Activated CD4-positive, alpha-beta T cell treated with anti-CD3 and anti-CD28 coated beads, Interleukin-2, amount 50 U/mL, for 4 hours (primary cell): ENCODE measurements around the gene ZNF691.
"Not testable (repeated sequence)": the region's sequence is repeated elsewhere in the genome, so short reads cannot be mapped to it uniquely, and the experiment has no call there.

Experiments used
- DNase-seq, 2 experiments: peaks; one replicate each; pipeline ENCODE4 v3.0.0-alpha.2; 2020

ZNF691 gene, protein sequence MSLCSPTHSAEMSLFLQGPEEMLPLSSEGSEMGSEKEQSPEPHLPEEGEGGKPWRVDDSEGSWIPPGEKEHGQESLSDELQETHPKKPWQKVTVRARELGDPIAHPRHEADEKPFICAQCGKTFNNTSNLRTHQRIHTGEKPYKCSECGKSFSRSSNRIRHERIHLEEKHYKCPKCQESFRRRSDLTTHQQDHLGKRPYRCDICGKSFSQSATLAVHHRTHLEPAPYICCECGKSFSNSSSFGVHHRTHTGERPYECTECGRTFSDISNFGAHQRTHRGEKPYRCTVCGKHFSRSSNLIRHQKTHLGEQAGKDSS

DNA sequence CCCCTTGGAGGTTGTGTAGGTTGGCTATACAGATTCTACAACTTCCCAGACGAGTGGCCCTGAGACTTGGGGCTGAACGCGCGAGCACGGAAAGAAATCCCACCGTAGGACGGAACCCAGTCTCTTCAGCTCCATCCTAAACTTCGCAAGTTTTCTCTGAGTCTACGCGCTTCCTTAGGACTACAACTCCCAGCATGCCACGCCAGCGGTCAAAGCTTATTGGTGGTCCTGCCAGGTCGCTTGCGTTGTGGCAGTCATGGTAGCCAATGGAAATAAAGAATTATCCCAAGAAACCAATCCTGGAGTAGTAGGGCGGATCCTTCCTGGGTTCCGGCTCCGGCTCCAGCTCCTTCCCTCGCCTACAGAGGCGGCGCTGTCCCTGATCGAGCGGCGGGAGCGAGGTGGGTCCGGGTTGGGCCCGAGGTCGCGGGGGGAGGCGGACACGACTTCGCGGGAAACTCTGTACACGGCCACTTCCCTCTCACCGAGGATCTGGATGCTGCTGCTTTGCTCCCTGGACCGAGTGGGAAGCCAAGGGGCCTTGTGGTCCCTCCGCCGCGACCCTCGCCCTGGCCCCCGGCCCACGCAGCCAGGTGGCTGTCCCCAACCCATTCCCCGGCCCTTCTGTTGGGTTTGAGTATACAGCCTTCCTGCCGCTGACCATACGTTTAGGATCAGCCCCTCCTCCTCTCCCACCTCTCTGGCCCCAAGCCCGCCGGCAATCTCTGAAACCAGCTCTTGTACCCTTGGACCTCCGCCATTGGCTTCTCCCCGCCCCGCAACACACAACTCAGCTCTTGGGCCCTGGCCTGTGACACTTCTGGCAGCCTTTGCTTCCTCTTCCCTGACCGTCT lies at the start of gene ZNF691:
Gene ZNF691, plus strand, starts transcription at position 357 of the 854 bp plus-strand sequence. CDS start 3,046 bp downstream, outside the sequence.
- DNase-seq = peak; percentile 86

DNA sequence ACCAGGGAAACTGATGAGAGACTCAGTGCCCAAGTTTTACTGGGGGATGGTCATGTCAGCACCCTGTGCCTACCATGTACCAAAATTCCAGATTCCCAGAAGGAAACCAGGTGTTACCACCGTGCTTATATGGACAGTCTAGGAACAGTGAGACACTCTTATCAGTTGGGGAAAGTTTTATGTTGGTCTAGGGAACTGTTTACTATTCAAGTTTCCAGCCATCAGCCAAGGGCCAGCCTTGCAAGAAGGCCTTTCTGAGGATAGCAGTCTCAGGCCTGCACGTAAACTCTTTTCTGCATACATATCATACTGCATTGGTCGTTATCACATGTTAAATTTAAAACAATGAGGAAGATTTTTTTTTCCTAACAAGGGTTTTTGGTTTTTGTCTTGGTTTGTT lies 49.0 kb upstream of the ZNF691 start:
- no peak for DNase-seq

DNA sequence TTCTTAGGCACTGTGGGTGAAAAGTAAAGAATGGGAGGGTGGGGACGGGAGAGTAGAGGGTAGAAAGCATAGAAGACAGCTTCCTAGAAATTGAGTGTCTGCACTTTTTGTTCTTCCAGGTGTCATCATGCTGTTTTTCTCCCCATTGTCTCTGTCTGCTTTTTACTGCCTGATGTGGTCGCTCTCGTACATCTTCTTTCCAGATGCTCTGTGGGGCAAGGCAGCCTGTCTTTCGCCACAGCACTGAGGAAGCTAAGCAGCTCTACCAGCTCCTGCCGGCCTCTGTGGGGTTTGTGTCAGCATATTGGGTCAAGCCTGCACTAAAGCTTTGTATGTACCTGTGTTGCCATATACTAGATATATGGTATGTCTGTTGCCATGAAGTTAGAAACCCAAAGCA lies 48.4 kb upstream of the ZNF691 start:
- DNase-seq = no peak

DNA sequence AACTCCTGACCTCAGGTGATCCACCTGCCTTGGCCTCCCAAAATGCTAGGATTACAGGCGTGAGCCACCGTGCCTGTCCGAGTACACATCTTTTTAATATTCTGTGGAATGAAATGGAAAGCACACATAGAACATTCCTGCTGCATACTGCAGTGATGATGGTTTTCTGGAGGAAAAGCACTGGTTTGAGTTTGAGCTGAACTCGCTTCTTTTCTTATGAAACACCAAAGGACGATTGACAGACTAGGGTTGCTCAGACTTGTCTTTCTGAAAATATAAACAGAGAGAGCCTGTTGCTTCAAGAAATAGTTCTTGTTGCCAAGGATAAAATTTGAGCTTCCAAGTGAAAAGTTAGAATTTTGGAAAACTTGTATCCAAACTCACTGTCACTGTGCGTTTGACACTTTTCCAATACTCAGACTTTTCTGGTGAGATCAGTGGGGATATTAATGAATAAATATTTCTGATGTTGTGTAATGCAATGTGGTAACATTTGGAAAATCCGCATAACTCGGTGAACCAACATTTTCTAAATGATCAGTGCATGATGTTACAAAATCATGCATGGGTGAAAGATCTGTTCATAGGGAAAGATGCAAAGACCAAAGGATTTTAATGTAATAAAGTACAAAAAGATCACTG lies 44.5 kb upstream of the ZNF691 start:
- no peak for DNase-seq

DNA sequence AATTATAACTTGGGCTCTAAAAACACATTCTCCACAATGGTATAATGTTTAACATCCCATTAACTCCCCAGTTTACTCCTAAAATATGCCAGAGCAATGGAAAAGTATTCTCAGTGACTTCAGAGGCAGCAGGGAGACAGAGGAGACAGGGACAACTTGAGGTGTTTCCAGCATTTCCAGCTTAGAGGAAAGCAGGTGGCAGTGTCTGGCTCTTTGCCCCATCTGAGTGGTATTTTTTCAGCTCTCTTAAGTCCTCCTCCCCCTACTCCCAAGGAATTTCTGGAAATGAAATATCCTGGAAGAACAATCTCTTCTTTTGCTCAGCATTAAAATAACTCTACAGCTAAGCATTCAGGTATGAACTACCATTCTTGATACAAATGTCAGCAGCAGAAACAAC lies 40.2 kb upstream of the ZNF691 start:
- no peak for DNase-seq

DNA sequence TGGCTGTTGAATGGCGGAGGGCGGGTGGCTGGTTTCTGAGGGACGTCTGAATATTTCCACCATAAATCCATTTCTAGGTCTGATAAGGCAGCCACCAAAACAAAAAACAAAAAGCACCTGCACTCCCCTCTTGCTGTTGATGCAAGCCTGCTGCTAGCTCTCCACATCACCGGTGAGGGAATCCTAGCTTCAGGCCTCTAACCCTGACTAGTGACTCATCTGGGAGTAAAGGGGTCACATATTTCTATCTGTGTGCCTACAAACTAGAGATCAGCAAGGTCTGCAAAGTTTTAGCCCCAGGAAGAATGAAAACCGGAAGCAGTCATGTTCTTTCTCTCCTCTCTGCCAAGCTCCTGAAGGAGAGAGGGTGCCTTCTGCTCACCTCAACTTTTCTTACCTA lies 39.8 kb upstream of the ZNF691 start:
- no peak for DNase-seq

DNA sequence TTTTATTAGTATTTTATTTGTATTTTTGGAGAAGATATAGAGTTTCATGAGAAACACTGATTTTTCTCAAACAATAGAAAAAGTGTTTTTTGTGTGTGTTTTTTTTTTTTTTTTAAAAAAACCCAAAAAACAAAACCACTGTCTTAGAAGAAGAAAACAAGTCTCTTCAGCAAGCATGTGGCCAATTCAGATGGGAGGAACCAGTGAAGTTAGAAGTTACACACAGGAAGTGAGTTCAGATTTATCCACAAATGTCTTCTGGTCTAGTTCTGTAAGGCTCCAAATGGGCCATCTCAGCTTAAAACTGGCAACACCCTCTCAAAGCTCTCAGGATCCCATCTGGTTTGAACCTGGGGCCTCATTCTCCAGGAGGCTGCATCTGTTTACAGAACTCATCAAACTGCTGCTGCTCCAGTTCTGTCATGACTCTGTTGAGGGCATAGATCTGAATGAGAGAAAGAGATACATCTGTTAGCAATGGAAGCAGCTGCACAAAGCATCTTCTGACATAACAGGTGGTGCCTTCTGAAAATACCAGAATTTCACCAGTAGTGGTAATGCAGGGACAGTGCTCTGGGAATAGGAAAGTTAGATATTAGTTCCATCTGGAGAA lies 39.3 kb upstream of the ZNF691 start:
- DNase-seq = no peak

DNA sequence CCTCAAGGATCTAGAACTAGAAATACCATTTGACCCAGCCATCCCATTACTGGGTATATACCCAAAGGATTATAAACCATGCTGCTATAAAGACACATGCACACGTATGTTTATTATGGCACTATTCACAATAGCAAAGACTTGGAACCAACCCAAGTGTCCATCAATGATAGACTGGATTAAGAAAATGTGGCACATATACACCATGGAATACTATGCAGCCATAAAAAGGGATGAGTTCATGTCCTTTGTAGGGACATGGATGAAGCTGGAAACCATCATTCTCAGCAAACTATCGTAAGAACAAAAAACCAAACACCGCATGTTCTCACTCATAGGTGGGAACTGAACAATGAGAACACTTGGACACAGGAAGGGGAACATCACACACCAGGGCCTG lies 31.6 kb upstream of the ZNF691 start:
- DNase-seq = not testable (repeated sequence)

DNA sequence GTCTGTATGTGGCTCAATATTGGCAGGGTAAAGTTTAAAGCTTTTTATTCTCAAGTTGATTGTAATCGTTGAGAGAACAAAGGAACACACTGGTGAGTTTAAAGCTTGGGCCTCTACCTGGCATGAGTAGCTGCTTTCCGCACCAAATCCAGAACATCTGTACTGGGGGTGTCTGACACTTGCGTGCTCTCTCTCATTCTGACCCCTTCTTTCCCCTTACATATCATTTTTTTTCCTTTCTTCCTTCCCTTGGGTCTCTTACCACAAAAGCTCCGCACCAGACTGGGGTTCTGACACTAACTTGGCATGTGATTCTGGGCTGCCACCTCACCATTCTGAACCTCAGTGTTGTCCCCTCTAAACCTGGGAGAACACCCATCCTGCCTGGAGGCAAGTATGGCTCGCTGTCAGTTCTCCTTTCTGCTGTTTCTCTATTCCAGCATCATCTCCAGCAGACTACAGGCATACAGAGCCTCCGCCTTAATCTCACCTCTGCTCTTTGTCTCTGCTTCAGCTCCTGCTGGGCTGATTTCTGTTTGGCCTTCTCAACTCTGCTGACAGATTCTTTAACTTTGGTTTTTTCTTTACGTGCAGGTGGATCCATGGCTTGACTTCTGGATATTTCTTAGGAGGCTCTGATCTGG lies 30.4 kb upstream of the ZNF691 start:
- DNase-seq = no peak

DNA sequence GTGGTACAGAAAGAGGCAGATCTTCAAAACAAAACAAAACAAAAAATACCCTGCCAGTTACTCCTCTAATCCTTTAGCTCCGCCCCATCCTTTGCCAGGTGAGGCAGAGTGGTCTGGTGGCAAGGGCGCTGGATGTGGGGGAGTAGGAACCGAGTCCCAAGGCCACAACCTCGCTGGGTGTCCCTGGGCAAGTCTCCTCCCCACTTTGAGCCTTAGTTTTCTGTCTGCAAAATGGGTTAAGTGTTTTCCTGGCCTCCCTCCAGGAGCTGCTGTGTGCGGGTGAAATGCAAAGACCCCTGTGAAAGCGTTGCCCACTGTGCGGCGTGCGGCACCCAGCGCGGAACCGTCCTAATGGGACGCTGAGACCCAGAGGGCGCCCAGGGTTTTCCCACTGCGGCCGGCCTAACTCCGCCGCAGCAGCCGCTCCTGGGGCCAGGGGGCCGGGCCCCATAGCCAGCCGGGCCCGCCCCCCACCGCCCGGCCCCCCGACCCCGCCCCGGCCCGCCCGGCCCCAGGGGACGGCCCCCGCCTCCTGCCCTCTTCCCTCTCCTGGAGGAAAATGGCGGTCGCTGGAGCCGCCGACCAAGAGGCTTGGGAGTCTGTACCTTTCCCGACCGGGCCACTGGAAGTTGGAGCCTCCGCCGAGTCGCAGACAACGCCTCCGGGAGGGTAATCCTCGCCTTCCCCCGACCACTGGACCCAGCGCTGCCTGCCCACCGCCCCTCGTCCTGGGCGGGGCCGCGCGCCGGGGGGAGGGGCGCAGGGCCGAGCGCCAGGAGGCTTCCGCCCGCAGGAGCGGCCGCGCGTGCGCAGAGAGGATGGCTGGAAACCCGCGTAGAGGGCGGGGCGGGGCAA lies 29.6 kb upstream of the ZNF691 start, which contains the start of the genes ERMAP and SVBP:
Gene ERMAP, plus strand, starts transcription at position 538 of the 855 bp plus-strand sequence. CDS start 13,327 bp downstream, outside the sequence.
Gene SVBP, minus strand, starts transcription at position 813 of the 855 bp plus-strand sequence. CDS start 853 bp downstream, outside the sequence.
- DNase-seq = peak; percentile 94

DNA sequence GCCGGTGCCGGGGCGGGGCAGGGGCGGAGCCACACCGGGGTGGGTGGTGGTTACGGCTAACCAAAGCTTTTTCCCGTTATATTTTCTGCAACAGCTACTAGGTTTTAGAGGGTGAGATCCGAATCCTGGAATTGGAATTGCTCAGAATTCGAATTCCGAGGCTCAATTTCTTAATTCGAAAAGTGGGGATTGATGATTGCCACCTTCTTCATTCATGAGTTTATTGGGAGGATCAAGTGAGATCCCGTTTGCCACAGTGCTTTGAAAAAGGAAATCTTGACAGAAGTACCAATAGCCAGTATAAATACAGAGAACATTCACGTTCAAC lies 29.0 kb upstream of the ZNF691 start:
- DNase-seq = no peak

DNA sequence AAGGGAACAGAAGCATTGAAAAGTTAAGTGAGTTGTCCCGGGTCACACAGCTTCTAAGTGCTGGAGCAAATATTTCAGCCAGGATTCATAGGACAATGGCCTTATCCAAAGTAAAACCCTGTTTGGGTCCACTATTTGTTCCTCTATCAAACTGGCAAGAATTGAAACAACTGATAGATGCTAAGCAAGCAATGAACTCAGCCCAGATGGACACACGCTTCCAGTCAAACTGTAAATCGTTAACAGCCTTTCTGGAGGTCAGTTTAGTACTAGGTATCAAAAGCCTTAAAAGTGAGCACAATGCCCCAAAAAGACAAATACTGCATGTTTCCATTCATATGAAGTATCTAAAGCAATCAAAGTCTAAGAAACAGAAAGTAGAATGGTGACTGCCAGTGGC lies 28.4 kb upstream of the ZNF691 start:
- DNase-seq = no peak

DNA sequence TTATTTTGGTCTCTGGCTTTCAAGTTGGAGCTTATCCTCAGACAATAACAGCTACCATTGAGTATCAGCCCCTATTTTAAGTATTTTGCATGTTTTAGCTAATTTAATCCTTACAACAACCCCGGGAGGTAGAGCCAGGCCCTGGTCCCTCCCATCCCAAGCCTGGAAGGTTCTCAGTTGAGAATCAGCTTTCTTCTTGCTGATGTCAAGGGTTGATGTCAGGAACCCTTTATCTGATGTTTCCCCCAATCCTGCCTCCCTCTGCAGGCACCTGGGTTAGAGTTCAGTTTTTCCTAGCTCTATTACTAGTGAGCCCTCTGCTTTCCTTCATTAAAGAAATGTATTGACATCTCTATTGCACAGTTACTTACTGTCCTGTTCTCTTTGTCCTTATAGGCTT lies 25.6 kb upstream of the ZNF691 start:
- no peak for DNase-seq

DNA sequence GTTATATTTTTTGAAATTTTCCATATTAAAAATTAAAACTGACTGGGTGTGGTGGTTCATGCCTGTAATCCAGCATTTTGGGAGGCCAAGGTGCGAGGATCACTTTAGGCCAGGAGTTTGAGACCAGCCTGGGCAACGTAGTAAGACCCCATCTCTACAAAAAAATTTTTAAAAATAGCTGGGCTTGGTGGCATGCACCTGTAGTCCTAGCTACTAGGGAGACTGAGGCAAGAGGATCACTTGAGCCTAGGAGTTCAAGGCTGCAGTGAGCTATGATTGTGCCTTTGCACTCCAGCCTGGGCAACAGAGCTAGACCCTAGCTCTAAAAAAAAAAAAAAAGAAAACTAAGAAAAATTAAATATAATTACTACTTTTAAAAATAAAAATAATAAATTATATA lies 24.7 kb upstream of the ZNF691 start:
- DNase-seq = no peak

DNA sequence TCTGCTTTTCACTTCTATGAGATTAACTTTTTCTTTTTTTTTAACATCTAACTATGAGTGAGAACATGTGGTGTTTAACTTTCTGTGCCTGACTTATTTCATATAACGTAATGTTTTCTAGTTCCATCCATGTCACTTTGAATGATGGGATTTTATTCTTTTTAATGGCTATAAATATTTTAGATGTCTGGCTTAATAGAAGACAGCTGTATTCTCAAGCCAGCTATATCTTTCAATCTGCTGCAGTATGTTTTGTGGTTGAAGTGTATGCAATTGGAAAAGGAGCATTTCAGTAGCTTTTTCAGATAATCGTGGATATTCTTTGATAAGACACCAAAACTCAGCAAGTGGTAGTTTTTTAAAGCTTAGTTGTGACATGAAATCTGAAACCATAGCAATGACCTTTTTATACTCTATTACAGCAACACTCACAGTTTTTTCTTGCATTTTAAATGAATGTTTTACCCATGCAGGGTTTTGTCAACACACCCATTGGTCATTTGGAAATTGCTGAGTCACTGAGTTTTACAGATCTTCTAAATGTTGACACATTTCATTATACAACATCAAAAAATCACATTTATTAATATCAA lies 23.5 kb upstream of the ZNF691 start:
- no peak for DNase-seq

DNA sequence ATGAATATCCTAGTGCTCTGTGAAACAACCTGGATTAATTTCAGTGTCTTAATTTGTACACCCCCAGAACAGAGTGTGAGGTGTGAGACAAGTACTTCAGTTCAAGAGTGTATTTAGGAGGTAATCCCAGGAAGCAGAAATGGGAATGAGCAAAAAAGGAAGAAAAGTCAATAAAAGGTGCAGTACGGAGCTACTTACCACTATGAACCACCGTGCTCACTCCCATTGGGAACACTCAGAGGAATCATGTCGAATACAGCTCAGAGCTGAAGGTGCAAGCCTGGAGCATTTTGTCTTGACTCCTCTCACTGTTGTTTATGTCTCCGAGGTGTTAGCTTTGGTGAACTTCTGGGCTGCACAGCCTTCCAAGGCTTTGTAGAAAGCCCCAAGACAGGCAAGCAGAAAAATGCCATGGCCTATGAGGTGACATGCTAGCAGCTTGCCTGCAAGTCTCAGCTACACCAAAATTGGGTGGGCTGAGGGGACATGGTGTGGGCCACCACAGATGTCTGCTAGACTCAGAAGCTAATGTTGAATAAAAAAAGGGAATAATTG lies 21.9 kb upstream of the ZNF691 start:
- DNase-seq = no peak

DNA sequence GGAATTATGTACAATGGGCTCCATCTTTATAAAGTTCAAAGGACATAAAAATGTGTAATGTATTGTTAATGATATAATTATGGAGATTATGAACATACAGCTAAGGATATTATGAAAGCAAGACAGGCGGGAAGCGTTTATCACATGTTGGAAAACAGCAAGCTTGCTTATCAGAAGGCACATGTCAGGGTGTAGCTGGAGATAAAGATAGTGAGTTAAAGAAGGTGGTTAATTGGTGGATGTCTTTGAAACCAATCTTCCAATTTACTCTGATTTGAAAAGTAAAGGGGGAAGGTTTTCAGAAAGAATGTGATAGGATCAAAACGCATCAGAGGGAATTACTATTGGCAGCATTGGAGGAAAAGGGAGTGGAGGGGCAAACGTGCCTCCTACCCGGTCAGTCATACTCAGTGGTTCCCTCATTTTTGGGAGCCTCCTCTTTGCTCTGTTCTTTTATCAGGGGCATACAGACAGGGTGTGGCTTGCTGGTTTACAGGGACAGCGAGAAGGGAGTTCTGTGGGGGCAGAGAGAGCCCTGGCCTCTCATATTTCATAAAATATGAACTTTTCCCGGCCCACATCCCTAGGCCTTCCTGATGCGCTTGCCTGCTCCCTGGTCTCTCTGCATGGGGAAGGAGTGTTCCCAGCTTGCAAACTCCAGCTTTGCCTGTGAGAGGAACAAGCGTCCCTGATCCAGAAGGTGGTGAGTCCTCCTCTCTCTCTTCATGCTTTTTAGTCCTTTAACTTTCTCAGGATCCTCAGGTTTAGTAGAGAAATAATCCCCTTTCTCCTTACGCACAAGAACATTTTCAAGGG lies 21.2 kb upstream of the ZNF691 start:
- no peak for DNase-seq

DNA sequence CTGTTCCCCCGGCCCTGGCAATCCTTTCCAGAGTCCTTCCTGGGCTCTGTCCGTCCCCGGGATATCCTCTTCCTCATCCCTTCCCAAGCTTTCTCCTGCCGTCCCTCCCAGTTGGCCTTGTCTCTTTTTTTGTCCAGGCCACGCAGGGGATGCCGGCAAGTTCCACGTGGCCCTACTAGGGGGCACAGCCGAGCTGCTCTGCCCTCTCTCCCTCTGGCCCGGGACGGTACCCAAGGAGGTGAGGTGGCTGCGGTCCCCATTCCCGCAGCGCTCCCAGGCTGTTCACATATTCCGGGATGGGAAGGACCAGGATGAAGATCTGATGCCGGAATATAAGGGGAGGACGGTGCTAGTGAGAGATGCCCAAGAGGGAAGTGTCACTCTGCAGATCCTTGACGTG lies 15.8 kb upstream of the ZNF691 start:
- DNase-seq = no peak

DNA sequence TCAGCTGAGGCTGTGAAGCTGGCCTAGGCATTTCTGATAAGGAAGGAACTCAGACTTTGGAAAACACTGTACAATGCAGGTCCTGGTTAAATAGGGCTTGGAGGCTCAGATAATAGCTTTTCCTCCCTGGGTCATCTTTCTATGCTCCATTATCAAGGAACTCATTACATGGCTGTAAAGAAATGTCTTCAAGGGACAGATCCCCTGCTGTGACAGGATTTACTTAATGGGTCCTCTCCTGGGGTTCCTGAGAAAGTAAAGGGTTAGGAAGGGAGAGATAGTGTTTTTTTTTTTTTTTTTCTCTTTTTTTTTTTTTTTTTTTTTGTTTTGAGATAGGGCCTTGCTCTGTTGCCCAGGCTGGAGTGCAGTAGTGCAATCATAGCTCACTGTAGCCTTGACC lies 15.1 kb upstream of the ZNF691 start:
- DNase-seq = no peak

DNA sequence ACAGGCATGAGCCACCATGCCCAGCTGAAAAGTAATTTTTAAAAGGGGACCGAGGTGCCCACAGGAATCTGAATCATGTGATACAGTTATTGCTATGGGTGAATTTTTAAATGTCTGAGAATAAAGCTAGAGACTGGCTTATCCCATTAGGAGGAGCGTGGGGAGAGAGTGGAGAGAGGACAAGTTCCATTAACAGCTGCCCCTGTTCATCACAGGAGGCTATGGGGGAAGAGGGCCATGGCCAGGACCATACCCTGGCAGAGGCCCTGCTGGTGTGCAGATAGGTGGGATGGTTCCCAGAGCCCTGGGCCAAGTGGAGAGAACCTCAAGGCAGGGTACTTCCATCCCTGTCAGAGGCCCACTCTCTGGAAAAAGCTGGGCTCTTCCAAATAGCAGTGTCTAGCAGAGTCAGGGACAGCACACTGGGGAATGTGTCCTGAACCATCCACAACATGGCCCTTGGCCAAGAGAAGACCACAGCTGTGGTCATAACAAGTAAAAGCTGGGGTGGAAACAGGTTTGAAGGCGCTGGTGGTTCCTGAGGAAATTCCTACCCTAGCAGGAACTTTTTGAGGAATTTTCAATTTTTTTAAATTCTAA lies 13.7 kb upstream of the ZNF691 start:
- DNase-seq = no peak
